HepG2 (cell line): ENCODE results near the gene FUCA2. TPM values are rescaled to one million over a fixed set of nuclear protein-coding genes. Genes with fewer than 3 reads are reported as not detected.

Source experiments
- FLYWCH1 ChIP-seq: sonication (generic); formaldehyde crosslinking; IDR thresholded peaks from 2 replicates; pipeline ENCODE4 v1.8.1; 2023; ENCODE audit warnings: mild to moderate bottlenecking, missing genetic modification reagents
- HNF4G ChIP-seq, 2 experiments: sonication (generic) in 1 of 2; formaldehyde crosslinking in 1 of 2; IDR thresholded peaks; 2 replicates each; pipeline versions ENCODE4 v1.4.0 to v1.6.1; 2011 to 2020; ENCODE audit warnings: borderline replicate concordance in 2 of 2, low read depth in 2 of 2, mild to moderate bottlenecking in 2 of 2, low read length in 1 of 2, missing genetic modification reagents in 1 of 2, moderate library complexity in 1 of 2
- HOXA3 ChIP-seq: sonication (generic); formaldehyde crosslinking; IDR thresholded peaks from 2 replicates; pipeline ENCODE4 v1.5.0; 2020; ENCODE audit warnings: missing genetic modification reagents
- PCBP2 ChIP-seq: fragments of 200-400 bp; formaldehyde crosslinking; optimal IDR thresholded peaks from 2 replicates; pipeline ENCODE3; 2018; ENCODE audit warnings: low read length, low read depth; ENCODE audit not compliant: poor library complexity, severe bottlenecking
- SIN3A ChIP-seq: IDR thresholded peaks from 2 replicates; pipeline ENCODE4 v1.6.1; 2011; ENCODE audit warnings: low read depth, mild to moderate bottlenecking, control low read depth, low read length, borderline replicate concordance
- SMYD3 ChIP-seq: sonication (generic); formaldehyde crosslinking; IDR thresholded peaks from 2 replicates; pipeline ENCODE4 v1.8.1; 2023; ENCODE audit warnings: mild to moderate bottlenecking, missing genetic modification reagents
- ZNF432 ChIP-seq: sonication (generic); formaldehyde crosslinking; IDR thresholded peaks from 2 replicates; pipeline ENCODE4 v1.5.0; 2020; ENCODE audit warnings: missing genetic modification reagents, mild to moderate bottlenecking, borderline replicate concordance
- ZNF550 ChIP-seq: sonication (generic); formaldehyde crosslinking; IDR thresholded peaks from 2 replicates; pipeline ENCODE4 v1.4.0; 2020; ENCODE audit warnings: mild to moderate bottlenecking, missing genetic modification reagents, borderline replicate concordance
- ZNF589 ChIP-seq: sonication (generic); formaldehyde crosslinking; conservative IDR thresholded peaks from 2 replicates; pipeline ENCODE4 v1.8.0; 2022; ENCODE audit warnings: mild to moderate bottlenecking, moderate library complexity, missing genetic modification reagents
- ZNF720 ChIP-seq: sonication (generic); formaldehyde crosslinking; IDR thresholded peaks from 2 replicates; pipeline ENCODE4 v1.4.0; 2020; ENCODE audit warnings: missing genetic modification reagents
- ZNF749 ChIP-seq: sonication (generic); formaldehyde crosslinking; IDR thresholded peaks from 2 replicates; pipeline ENCODE4 v1.8.0; 2022; ENCODE audit warnings: mild to moderate bottlenecking, missing genetic modification reagents, moderate library complexity, borderline replicate concordance
- ZNF839 ChIP-seq: sonication (generic); formaldehyde crosslinking; IDR thresholded peaks from 2 replicates; pipeline ENCODE4 v1.4.0; 2020; ENCODE audit warnings: missing genetic modification reagents, mild to moderate bottlenecking, borderline replicate concordance
- ZZZ3 ChIP-seq: sonication (generic); formaldehyde crosslinking; IDR thresholded peaks from 2 replicates; pipeline ENCODE4 v1.4.0; 2020; ENCODE audit warnings: missing genetic modification reagents, mild to moderate bottlenecking, borderline replicate concordance
- polyA plus RNA-seq, 8 experiments: library from polyadenylated mRNA; depleted of rRNA in 3 of 8; stranded (reverse) in 7 of 8; unstranded in 1 of 8; fragments of >200 nt; fragmentation: Illumina TruSeq in 4 of 8; extraction: Trizol in 4 of 8; gene quantifications; 2 replicates each; pipeline versions ENCODE4 v1.2.1 to v1.2.3, GENCODE V29; 2011 to 2016; ENCODE audit warnings: low read depth in 4 of 8, missing spikeins in 1 of 8, mixed read lengths in 1 of 8; ENCODE audit not compliant: insufficient read depth in 1 of 8
- total RNA-seq, 5 experiments: library from RNA; depleted of rRNA; stranded (reverse); fragments of >200 nt; fragmentation: Illumina TruSeq; extraction: Trizol; gene quantifications; 2 replicates each; pipeline ENCODE4 v1.2.3, GENCODE V29; 2016; ENCODE audit warnings: low read depth in 1 of 5
- TF ChIP-seq, protein P1 (sequence below): fragments of 450-650 bp; IDR thresholded peaks from 2 replicates; pipeline ENCODE4 v1.6.1; 2017
- TF ChIP-seq, protein P2 (sequence below): fragments of 450-650 bp; IDR thresholded peaks from 2 replicates; pipeline ENCODE4 v1.6.1; 2017; ENCODE audit warnings: mild to moderate bottlenecking
- TF ChIP-seq, protein P3 (sequence below): IDR thresholded peaks from 2 replicates; pipeline ENCODE4 v1.6.1; 2016; ENCODE audit warnings: missing biosample characterization, missing genetic modification reagents, low read depth
- TF ChIP-seq, protein P4 (sequence below): IDR thresholded peaks from 2 replicates; pipeline ENCODE4 v1.6.1; 2016; ENCODE audit warnings: missing compliant biosample characterization, missing genetic modification reagents, borderline replicate concordance
- TF ChIP-seq, protein P5 (sequence below): sonication (generic); formaldehyde crosslinking; IDR thresholded peaks from 2 replicates; pipeline ENCODE4 v1.4.0; 2020; ENCODE audit warnings: missing genetic modification reagents, mild to moderate bottlenecking, borderline replicate concordance
- TF ChIP-seq, protein P6 (sequence below): sonication (generic); formaldehyde crosslinking; IDR thresholded peaks from 2 replicates; pipeline ENCODE4 v1.5.0; 2020; ENCODE audit warnings: missing genetic modification reagents

Gene FUCA2
- total and polyA plus RNA-seq, 2 of the 13 experiments (the other 11 are each of a cell fraction or from before 2014, with no cell fraction given), result 87.4 to 144 TPM

DNA sequence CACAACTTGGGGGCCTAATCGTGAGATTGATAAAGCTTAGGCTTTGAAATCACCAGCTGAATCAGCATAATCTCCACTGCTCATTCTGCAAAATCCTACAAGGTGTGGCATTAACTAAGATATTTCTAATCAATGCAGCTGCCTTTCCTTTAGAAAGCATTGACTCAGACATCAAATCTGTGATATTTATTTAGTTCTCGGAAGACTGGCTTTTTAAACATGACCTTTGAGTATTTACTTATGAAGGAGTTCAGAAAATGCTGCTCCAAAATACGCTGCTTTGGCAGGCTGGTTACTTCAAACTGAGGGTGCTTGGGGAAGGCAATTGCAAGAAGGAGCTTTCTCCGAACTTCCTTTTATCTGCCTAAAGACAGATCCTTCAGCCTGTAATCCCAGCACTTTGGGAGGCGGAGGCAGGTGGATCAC lies 23.7 kb upstream of the FUCA2 start (continued):
- TF ChIP-seq HOXA3 (CRISPR knock-in tag) (0 out of 2 replicates have a peak, but pooled peaks have one; percentile 15), SMYD3 (no peak), ZNF720 (CRISPR knock-in tag) (no peak), PCBP2 (no peak), ZZZ3 (CRISPR knock-in tag) (no peak), FLYWCH1 (CRISPR knock-in tag) (no peak), HNF4G (IDR thresholded peaks at IDR 0.05; ENCODE audit: borderline replicate concordance, low read depth, low read length) (peak; percentile 59; the same call in 1 of the 2 replicates), HNF4G (CRISPR knock-in tag; IDR thresholded peaks at IDR 0.05; ENCODE audit: borderline replicate concordance, low read depth) (no peak; the same call in 1 of the 2 replicates), ZNF432 (no peak), ZNF749 (CRISPR knock-in tag) (no peak), ZNF550 (CRISPR knock-in tag) (no peak), SIN3A (no peak), ZNF589 (no peak), ZNF839 (CRISPR knock-in tag) (no peak)
- TF ChIP-seq, protein P1, sequence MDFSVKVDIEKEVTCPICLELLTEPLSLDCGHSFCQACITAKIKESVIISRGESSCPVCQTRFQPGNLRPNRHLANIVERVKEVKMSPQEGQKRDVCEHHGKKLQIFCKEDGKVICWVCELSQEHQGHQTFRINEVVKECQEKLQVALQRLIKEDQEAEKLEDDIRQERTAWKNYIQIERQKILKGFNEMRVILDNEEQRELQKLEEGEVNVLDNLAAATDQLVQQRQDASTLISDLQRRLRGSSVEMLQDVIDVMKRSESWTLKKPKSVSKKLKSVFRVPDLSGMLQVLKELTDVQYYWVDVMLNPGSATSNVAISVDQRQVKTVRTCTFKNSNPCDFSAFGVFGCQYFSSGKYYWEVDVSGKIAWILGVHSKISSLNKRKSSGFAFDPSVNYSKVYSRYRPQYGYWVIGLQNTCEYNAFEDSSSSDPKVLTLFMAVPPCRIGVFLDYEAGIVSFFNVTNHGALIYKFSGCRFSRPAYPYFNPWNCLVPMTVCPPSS, result no peak
- TF ChIP-seq, protein P2, sequence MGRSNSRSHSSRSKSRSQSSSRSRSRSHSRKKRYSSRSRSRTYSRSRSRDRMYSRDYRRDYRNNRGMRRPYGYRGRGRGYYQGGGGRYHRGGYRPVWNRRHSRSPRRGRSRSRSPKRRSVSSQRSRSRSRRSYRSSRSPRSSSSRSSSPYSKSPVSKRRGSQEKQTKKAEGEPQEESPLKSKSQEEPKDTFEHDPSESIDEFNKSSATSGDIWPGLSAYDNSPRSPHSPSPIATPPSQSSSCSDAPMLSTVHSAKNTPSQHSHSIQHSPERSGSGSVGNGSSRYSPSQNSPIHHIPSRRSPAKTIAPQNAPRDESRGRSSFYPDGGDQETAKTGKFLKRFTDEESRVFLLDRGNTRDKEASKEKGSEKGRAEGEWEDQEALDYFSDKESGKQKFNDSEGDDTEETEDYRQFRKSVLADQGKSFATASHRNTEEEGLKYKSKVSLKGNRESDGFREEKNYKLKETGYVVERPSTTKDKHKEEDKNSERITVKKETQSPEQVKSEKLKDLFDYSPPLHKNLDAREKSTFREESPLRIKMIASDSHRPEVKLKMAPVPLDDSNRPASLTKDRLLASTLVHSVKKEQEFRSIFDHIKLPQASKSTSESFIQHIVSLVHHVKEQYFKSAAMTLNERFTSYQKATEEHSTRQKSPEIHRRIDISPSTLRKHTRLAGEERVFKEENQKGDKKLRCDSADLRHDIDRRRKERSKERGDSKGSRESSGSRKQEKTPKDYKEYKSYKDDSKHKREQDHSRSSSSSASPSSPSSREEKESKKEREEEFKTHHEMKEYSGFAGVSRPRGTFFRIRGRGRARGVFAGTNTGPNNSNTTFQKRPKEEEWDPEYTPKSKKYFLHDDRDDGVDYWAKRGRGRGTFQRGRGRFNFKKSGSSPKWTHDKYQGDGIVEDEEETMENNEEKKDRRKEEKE, result no peak
- TF ChIP-seq, protein P3, sequence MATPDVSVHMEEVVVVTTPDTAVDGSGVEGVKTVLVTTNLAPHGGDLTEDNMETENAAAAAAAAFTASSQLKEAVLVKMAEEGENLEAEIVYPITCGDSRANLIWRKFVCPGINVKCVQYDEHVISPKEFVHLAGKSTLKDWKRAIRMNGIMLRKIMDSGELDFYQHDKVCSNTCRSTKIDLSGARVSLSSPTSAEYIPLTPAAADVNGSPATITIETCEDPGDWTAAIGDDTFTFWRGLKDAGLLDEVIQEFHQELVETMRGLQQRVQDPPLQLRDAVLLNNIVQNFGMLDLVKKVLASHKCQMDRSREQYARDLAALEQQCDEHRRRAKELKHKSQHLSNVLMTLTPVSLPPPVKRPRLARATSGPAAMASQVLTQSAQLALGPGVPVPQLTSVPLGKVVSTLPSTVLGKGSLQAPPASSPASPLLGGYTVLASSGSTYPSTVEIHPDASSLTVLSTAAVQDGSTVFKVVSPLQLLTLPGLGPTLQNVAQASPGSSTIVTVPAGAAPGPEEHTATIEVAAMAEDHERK, result no peak
- TF ChIP-seq, protein P4, sequence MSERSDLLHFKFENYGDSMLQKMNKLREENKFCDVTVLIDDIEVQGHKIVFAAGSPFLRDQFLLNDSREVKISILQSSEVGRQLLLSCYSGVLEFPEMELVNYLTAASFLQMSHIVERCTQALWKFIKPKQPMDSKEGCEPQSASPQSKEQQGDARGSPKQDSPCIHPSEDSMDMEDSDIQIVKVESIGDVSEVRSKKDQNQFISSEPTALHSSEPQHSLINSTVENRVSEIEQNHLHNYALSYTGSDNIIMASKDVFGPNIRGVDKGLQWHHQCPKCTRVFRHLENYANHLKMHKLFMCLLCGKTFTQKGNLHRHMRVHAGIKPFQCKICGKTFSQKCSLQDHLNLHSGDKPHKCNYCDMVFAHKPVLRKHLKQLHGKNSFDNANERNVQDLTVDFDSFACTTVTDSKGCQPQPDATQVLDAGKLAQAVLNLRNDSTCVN (CRISPR knock-in tag), result no peak
- TF ChIP-seq, protein P5, sequence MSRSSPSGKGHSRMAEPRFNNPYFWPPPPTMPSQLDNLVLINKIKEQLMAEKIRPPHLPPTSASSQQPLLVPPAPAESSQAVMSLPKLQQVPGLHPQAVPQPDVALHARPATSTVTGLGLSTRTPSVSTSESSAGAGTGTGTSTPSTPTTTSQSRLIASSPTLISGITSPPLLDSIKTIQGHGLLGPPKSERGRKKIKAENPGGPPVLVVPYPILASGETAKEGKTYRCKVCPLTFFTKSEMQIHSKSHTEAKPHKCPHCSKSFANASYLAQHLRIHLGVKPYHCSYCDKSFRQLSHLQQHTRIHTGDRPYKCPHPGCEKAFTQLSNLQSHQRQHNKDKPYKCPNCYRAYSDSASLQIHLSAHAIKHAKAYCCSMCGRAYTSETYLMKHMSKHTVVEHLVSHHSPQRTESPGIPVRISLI (CRISPR knock-in tag), result no peak
- TF ChIP-seq, protein P6, sequence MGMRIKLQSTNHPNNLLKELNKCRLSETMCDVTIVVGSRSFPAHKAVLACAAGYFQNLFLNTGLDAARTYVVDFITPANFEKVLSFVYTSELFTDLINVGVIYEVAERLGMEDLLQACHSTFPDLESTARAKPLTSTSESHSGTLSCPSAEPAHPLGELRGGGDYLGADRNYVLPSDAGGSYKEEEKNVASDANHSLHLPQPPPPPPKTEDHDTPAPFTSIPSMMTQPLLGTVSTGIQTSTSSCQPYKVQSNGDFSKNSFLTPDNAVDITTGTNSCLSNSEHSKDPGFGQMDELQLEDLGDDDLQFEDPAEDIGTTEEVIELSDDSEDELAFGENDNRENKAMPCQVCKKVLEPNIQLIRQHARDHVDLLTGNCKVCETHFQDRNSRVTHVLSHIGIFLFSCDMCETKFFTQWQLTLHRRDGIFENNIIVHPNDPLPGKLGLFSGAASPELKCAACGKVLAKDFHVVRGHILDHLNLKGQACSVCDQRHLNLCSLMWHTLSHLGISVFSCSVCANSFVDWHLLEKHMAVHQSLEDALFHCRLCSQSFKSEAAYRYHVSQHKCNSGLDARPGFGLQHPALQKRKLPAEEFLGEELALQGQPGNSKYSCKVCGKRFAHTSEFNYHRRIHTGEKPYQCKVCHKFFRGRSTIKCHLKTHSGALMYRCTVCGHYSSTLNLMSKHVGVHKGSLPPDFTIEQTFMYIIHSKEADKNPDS, result no peak
